ENCODE results near the gene STAC.

DNA sequence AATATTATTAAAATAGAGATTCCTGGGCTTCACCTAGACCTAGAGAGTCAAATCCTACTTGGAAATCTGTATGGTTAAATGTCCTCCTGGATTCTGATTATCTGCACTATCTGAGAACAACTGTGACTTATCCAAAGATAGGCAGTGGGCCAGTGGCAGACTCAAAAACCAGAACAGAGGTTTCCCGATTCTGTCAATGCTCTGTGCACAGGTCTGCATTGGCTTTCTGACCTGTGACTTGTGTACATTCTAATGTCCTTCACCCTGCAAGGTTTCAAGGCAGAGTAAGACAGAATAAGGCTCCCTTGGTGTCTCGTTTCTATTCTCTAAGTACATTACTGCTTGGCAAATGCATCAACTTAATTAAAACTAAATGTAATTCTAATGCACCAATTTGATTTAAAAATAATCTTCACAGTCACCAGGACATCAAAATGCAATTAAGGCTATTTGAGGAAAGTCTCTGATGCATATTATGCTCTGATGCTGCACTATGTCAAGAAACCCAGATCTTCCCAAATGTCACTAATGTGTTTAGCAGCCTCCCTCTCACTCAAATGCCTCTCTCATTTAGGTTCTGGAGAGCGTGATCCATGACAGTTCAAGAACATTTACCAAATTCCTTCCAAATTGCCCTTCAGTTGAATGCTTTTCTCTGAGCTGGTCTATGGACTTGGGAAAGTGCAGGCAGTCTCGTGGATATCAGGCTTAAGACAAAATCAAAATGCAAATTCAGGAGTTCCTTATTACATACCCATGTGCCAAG, 140.1 kb downstream of the STAC start:
- TF ChIP-seq TAF1 (IDR thresholded peaks at IDR 0.05; ENCODE audit: borderline replicate concordance, insufficient read depth, low read length) (no peak), FOXP2 (optimal IDR thresholded peaks at IDR 0.05; ENCODE audit: borderline replicate concordance, extremely low read depth, extremely low read length, insufficient read depth) (no peak), SIN3A (IDR thresholded peaks at IDR 0.05; ENCODE audit: borderline replicate concordance, insufficient read depth, low read length) (no peak)
